Natural killer cell (primary cell): Measurements from ENCODE around the gene IL1RAPL2. TPM values are rescaled to one million over a fixed set of nuclear protein-coding genes. Genes with fewer than 3 reads are reported as not detected.
"Not testable (repeated sequence)": the region's sequence is repeated elsewhere in the genome, so short reads cannot be mapped to it uniquely, and the experiment has no call there.

Experiments used
- ATAC-seq, 3 donors: fragments of 150-1000 bp in 2 of 3; fragments of 200-7000 bp in 1 of 3; cut with Tn5 transposase; 1 replicate in 1 of 3; 2 replicates in 2 of 3; pipeline ENCODE4 v1.10.0; 2021; ENCODE audit warnings: mild to moderate bottlenecking in 2 of 3, moderate library complexity in 2 of 3
- DNase-seq, 2 donors: peaks; one replicate each; pipeline versions ENCODE4 v3.0.0 to v3.0.0-alpha.2; 2013 to 2021; ENCODE audit warnings: mixed read lengths in 1 of 2
- H3K27ac ChIP-seq: one replicate; pipeline ENCODE4 v1.5.1; 2013; ENCODE audit warnings: mild to moderate bottlenecking, low read length
- H3K27me3 ChIP-seq: one replicate; pipeline ENCODE4 v1.6.1; 2013; ENCODE audit warnings: low read length; ENCODE audit not compliant: control insufficient read depth, insufficient read depth
- H3K36me3 ChIP-seq: one replicate; pipeline ENCODE4 v1.6.1; 2013; ENCODE audit warnings: low read length; ENCODE audit not compliant: control insufficient read depth, insufficient read depth
- H3K4me1 ChIP-seq: one replicate; pipeline ENCODE4 v1.6.1; 2013; ENCODE audit warnings: low read length; ENCODE audit not compliant: control insufficient read depth, insufficient read depth
- H3K4me3 ChIP-seq: one replicate; pipeline ENCODE4 v1.5.1; 2013; ENCODE audit warnings: low read length
- H3K9me3 ChIP-seq: one replicate; pipeline ENCODE4 v1.6.1; 2013; ENCODE audit warnings: low read length; ENCODE audit not compliant: control insufficient read depth, insufficient read depth
- H3K27ac Mint-ChIP-seq, 2 donors: one replicate each; pipeline ENCODE4 v1.8.0; 2022; ENCODE audit warnings: mild to moderate bottlenecking in 2 of 2, mixed read lengths in 2 of 2, moderate library complexity in 1 of 2
- H3K27me3 Mint-ChIP-seq, 2 donors: one replicate each; pipeline ENCODE4 v1.8.0; 2022; ENCODE audit warnings: low read depth in 2 of 2, mixed read lengths in 2 of 2
- H3K36me3 Mint-ChIP-seq: one replicate; pipeline ENCODE4 v1.8.0; 2022; ENCODE audit warnings: mixed read lengths
- H3K4me1 Mint-ChIP-seq, 2 donors: one replicate each; pipeline ENCODE4 v1.8.0; 2022; ENCODE audit warnings: mixed read lengths in 2 of 2
- H3K4me3 Mint-ChIP-seq: one replicate; pipeline ENCODE4 v1.8.0; 2022; ENCODE audit warnings: mild to moderate bottlenecking, moderate library complexity, mixed read lengths
- H3K9me3 Mint-ChIP-seq, 2 donors: one replicate each; pipeline ENCODE4 v1.8.0; 2022; ENCODE audit warnings: mixed read lengths in 2 of 2
- WGBS: methylation state at CpG from one replicate; pipeline ENCODE4 v1.1.7; 2013; ENCODE audit warnings: missing lambda C conversion rate; ENCODE audit not compliant: insufficient coverage; 5-methylcytosine and 5-hydroxymethylcytosine counted together
- intact Hi-C: fragments of 100-400 bp; cut with micrococcal nuclease; formaldehyde crosslinking; loops from one replicate; pipeline ENCODE4 v1.14.2; 2022
- total RNA-seq, 4 donors: library from RNA; stranded (reverse); fragments of 120-200 nt in 1 of 4; gene quantifications; one replicate each; pipeline versions ENCODE4 v1.2.3 to v1.2.4, GENCODE V29; 2013 to 2022
- TF ChIP-seq, protein P1 (sequence below): fragments of 200-600 bp; IDR thresholded peaks from one replicate; pipeline ENCODE4 v1.8.0; 2022; ENCODE audit warnings: antibody characterized with exemption

IL1RAPL2 gene
- total RNA-seq, 3 donors from 2014 or later (not counting 1 experiment from before 2014, with no cell fraction given), result not detected

DNA sequence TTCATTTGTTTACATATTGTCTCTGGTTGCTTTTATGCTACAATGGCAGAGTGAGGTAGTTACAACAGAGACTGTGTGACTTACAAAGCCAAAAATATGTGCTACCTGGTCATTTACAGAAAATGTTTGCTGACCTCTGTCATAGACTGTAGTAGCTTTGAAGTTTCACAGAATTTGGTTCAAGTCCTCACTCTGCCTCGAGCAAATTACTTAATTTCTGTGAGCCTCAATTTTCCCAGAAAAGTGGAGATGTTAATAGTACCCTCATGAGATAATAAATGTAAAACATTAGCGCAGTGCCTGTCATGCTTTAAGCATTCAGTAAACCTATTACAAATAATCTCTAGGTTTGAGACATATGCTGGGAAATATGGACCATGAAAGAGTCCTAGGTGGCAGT lies 1237.9 kb downstream of the IL1RAPL2 start:
- Histone ChIP-seq H3K4me3 (no peak overlapping the region), H3K27ac (no peak overlapping the region), H3K36me3 (no peaks in the 10 kb centered on the region), H3K4me1 (no peaks in the 10 kb centered on the region), H3K27me3 (no peaks in the 10 kb centered on the region), H3K9me3 (no peaks in the 10 kb centered on the region)
- no peaks in the 10 kb centered on the region for H3K36me3 Mint-ChIP-seq
- no peaks in the 10 kb centered on the region for H3K27me3 Mint-ChIP-seq
- intact Hi-C loops, result no loop called here
- WGBS, result 60% methylated on average over 1 of the region's 2 CpGs
- H3K4me3 Mint-ChIP-seq, result no peak overlapping the region
- ATAC-seq (no peak), DNase-seq (no peak)
- no peak overlapping the region for H3K27ac Mint-ChIP-seq
- H3K9me3 Mint-ChIP-seq, result peaks cover 2 to 9% of the 10 kb centered on the region in 2 donors
- no peaks in the 10 kb centered on the region for H3K4me1 Mint-ChIP-seq
- TF ChIP-seq, protein P1, sequence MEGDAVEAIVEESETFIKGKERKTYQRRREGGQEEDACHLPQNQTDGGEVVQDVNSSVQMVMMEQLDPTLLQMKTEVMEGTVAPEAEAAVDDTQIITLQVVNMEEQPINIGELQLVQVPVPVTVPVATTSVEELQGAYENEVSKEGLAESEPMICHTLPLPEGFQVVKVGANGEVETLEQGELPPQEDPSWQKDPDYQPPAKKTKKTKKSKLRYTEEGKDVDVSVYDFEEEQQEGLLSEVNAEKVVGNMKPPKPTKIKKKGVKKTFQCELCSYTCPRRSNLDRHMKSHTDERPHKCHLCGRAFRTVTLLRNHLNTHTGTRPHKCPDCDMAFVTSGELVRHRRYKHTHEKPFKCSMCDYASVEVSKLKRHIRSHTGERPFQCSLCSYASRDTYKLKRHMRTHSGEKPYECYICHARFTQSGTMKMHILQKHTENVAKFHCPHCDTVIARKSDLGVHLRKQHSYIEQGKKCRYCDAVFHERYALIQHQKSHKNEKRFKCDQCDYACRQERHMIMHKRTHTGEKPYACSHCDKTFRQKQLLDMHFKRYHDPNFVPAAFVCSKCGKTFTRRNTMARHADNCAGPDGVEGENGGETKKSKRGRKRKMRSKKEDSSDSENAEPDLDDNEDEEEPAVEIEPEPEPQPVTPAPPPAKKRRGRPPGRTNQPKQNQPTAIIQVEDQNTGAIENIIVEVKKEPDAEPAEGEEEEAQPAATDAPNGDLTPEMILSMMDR, result no peak

GRCh38 chrX:105805655-105806054 lies 1239.7 kb downstream of the IL1RAPL2 start:
- H3K27ac ChIP-seq, H3K4me3 ChIP-seq, H3K36me3 ChIP-seq, H3K4me3 Mint-ChIP-seq, H3K36me3 Mint-ChIP-seq, H3K27me3 Mint-ChIP-seq, H3K9me3 ChIP-seq, H3K27me3 ChIP-seq, DNase-seq, intact Hi-C loops, H3K4me1 ChIP-seq, ATAC-seq, H3K27ac Mint-ChIP-seq, H3K4me1 Mint-ChIP-seq: not testable (repeated sequence)
- peaks cover 4 to 13% of the 10 kb centered on the region in 2 donors for H3K9me3 Mint-ChIP-seq

DNA sequence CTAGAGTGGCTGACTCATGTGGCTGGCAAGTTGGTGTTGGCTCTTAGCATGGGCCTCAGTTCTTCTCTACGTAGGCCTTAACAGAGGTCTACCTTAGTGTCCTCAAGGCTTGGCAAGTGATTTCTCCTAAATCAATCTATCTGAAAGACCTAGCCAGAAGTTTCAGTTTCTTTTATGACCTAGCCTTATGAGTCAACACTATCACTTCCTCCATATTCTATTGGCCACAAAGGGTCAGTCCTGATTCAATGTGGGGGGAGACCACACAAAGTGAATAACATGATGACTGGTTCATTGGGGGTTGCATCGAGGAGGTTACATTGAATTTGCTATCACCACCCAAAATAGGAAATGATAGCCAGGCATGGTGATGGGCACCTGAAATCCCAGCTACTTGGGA lies 1250.5 kb downstream of the IL1RAPL2 start:
- intact Hi-C loops, result no loop called here
- no peak for ATAC-seq
- 100% methylated on average over 1 of the region's 2 CpGs for WGBS
- H3K9me3 ChIP-seq, result no peaks in the 10 kb centered on the region
- peaks cover 9% of the 10 kb centered on the region for H3K36me3 Mint-ChIP-seq
- no peak overlapping the region for H3K27ac ChIP-seq
- H3K9me3 Mint-ChIP-seq, result peaks cover 3 to 7% of the 10 kb centered on the region in 2 donors
- H3K27ac Mint-ChIP-seq, result no peak overlapping the region
- DNase-seq, result no peak
- no peak overlapping the region for H3K4me3 ChIP-seq
- no peak overlapping the region for H3K4me3 Mint-ChIP-seq
- TF ChIP-seq, protein P1, result no peak
- H3K27me3 ChIP-seq, result no peaks in the 10 kb centered on the region
- H3K4me1 ChIP-seq, result no peaks in the 10 kb centered on the region
- no peaks in the 10 kb centered on the region for H3K36me3 ChIP-seq
- no peaks in the 10 kb centered on the region for H3K4me1 Mint-ChIP-seq
- H3K27me3 Mint-ChIP-seq, result peaks cover 7 to 33% of the 10 kb centered on the region in 2 donors
